Measurements from ENCODE around the gene RTN4IP1. TPM values are rescaled to one million over a fixed set of nuclear protein-coding genes. Genes with fewer than 3 reads are reported as not detected.

RTN4IP1 gene
- 9.4 TPM for polyA plus RNA-seq (2013, experiment 1 of 2)
- 8.7 TPM for polyA plus RNA-seq (2013, experiment 2 of 2)

GRCh38 chr6:106629103-106629858 is at the start of gene RTN4IP1, which contains the start of gene QRSL1:
Gene RTN4IP1, minus strand, starts transcription at chr6:106629498. Its CDS starts 477 bp downstream, at chr6:106629021.
Gene QRSL1, plus strand, starts transcription at chr6:106629578. Its CDS starts 104 bp downstream, at chr6:106629682.
- Histone ChIP-seq H3K9me3 (ENCODE audit: control insufficient read depth, low read length) (no peaks in the 10 kb centered on the region), H3K4me1 (ENCODE audit: control insufficient read depth, insufficient read depth, low read length, poor library complexity, severe bottlenecking) (peaks cover 4% of the 10 kb centered on the region), H3K4me3 (ENCODE audit: extremely low read depth, insufficient read depth, low read length, poor library complexity, severe bottlenecking) (peak within 1 kb of the TSS; percentile 82), H3K27ac (ENCODE audit: low read depth, low read length, severe bottlenecking) (peak within 1 kb of the TSS; percentile 91), H3K36me3 (ENCODE audit: control insufficient read depth, insufficient read depth, low read length) (no peaks in the 10 kb centered on the region)
- 1% methylated on average over 39 to 44 of the region's 46 CpGs for WGBS, 2 experiments (ENCODE audit: insufficient coverage in 2 of 2)

GRCh38 chr6:106677282-106677681 is 48.0 kb upstream of the RTN4IP1 start:
- Histone ChIP-seq H3K4me3 (ENCODE audit: extremely low read depth, insufficient read depth, low read length, poor library complexity, severe bottlenecking) (no peak overlapping the region), H3K36me3 (ENCODE audit: control insufficient read depth, insufficient read depth, low read length) (no peaks in the 10 kb centered on the region), H3K27ac (ENCODE audit: low read depth, low read length, severe bottlenecking) (no peak overlapping the region), H3K4me1 (ENCODE audit: control insufficient read depth, insufficient read depth, low read length, poor library complexity, severe bottlenecking) (no peaks in the 10 kb centered on the region), H3K9me3 (ENCODE audit: control insufficient read depth, low read length) (no peaks in the 10 kb centered on the region)
- 96 to 100% methylated on average over 1 to 2 of the region's 3 CpGs for WGBS, 2 experiments (ENCODE audit: insufficient coverage in 2 of 2)

DNA sequence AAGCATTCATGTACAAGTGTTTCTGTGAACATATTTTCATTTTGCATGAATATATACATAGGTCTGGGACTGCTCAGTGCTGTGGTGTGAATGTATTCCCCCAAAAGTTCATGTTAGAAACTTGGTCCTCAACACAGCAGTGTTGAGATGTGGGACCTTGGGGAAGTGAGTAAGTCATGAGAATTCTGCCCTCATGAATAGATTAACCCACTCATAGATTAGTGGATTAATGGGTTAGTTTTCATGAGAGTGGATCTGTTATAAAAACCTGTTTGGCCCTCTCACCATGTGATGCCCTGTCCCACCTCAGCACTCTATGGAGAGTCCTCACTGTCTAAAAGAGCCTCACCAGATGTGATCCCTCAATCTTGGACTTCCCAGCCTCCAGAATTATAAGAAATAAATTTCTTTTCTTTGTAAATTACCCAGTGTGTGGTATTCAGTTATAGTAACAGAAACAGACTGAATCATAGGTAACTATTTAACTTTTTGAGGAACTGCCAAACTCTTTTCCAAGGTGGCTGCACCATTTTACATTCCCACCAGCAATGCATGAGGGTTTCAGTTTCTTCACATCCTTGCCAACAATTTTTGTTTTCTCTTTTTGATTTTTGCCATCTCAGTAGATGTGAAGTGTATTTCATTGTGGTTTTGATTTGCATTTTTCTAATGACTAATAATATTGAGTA is 45.4 kb upstream of the RTN4IP1 start:
- H3K4me3 ChIP-seq (ENCODE audit: extremely low read depth, insufficient read depth, low read length, poor library complexity, severe bottlenecking), result no peak overlapping the region
- no peaks in the 10 kb centered on the region for H3K4me1 ChIP-seq (ENCODE audit: control insufficient read depth, insufficient read depth, low read length, poor library complexity, severe bottlenecking)
- H3K36me3 ChIP-seq (ENCODE audit: control insufficient read depth, insufficient read depth, low read length), result no peaks in the 10 kb centered on the region
- H3K27ac ChIP-seq (ENCODE audit: low read depth, low read length, severe bottlenecking), result no peak overlapping the region
- H3K9me3 ChIP-seq (ENCODE audit: control insufficient read depth, low read length), result no peaks in the 10 kb centered on the region

DNA sequence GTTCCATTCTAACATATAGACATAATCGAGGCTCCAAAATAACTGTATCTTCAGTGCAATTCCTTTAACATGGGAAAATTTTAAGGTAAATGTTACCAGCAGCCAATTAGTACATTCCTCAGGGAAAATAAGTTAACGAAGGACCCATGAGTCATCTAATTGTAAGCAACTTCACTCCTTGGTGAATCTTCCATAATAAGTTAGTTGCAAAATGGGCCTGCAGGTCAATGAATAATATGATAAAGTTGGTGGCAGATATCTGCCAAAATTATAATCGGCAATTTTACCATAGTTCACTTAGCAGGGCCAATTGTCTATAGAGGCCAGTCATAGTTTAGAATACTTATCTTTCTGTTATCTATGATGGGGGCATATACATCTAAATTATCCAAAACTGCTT is 42.4 kb upstream of the RTN4IP1 start:
- no peak overlapping the region for H3K27ac ChIP-seq (ENCODE audit: low read depth, low read length, severe bottlenecking)
- no peak overlapping the region for H3K4me3 ChIP-seq (ENCODE audit: extremely low read depth, insufficient read depth, low read length, poor library complexity, severe bottlenecking)
- peaks cover 1% of the 10 kb centered on the region for H3K36me3 ChIP-seq (ENCODE audit: control insufficient read depth, insufficient read depth, low read length)
- 100% methylated on average over 1 of the region's 3 CpGs; no CpG with 5 or more reads in 1 of the 2 experiments for WGBS, 2 experiments (ENCODE audit: insufficient coverage in 2 of 2)
- H3K9me3 ChIP-seq (ENCODE audit: control insufficient read depth, low read length), result no peaks in the 10 kb centered on the region
- H3K4me1 ChIP-seq (ENCODE audit: control insufficient read depth, insufficient read depth, low read length, poor library complexity, severe bottlenecking), result no peaks in the 10 kb centered on the region

DNA sequence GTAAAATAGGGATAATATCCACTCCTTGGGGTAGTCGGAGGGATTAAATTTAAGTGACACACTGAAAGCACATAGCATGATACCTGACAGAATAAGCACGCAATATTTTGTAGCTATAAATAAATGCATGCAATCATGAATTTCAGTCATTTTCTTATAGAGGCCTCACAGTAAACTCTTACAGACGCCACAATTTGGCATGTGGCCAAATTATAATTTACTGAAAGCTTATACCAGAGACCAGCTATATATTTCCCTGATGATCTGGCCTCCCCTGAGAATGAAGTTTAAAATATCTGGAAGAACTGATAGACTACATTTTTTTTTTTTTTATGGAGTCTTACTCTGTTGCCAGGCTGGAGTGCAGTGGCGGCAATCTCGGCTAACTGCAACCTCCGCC is 40.9 kb upstream of the RTN4IP1 start:
- Histone ChIP-seq H3K4me3 (ENCODE audit: extremely low read depth, insufficient read depth, low read length, poor library complexity, severe bottlenecking) (no peak overlapping the region), H3K9me3 (ENCODE audit: control insufficient read depth, low read length) (no peaks in the 10 kb centered on the region), H3K4me1 (ENCODE audit: control insufficient read depth, insufficient read depth, low read length, poor library complexity, severe bottlenecking) (no peaks in the 10 kb centered on the region), H3K27ac (ENCODE audit: low read depth, low read length, severe bottlenecking) (no peak overlapping the region), H3K36me3 (ENCODE audit: control insufficient read depth, insufficient read depth, low read length) (peaks cover 9% of the 10 kb centered on the region)
- WGBS, 2 experiments (ENCODE audit: insufficient coverage in 2 of 2), result 100% methylated on average over 3 of the region's 6 CpGs

DNA sequence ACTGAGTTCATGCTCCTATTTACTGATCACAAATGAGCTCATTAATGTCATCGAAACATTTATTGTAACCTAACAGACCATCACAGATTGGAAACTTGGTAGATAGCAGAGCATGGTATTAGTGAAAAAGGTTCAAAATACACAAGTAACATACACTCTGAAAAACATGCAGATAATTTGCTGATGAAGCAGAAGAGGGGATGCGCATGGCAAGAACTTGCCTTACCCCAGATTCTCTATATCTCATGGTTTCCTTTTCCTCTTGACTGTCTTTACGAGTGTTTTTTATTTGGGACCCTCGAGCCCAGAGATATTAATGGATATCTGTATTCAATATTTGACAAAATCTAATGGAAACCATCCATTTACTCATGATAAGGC is 37.7 kb upstream of the RTN4IP1 start:
- H3K4me1 ChIP-seq (ENCODE audit: control insufficient read depth, insufficient read depth, low read length, poor library complexity, severe bottlenecking), result no peaks in the 10 kb centered on the region
- H3K4me3 ChIP-seq (ENCODE audit: extremely low read depth, insufficient read depth, low read length, poor library complexity, severe bottlenecking), result no peak overlapping the region
- H3K9me3 ChIP-seq (ENCODE audit: control insufficient read depth, low read length), result no peaks in the 10 kb centered on the region
- H3K36me3 ChIP-seq (ENCODE audit: control insufficient read depth, insufficient read depth, low read length), result peaks cover 29% of the 10 kb centered on the region
- no peak overlapping the region for H3K27ac ChIP-seq (ENCODE audit: low read depth, low read length, severe bottlenecking)
- 83% methylated on average over 1 of the region's 4 CpGs; no CpG with 5 or more reads in 1 of the 2 experiments for WGBS, 2 experiments (ENCODE audit: insufficient coverage in 2 of 2)

GRCh38 chr6:106666282-106667021 is 37.2 kb upstream of the RTN4IP1 start:
- no peaks in the 10 kb centered on the region for H3K4me1 ChIP-seq (ENCODE audit: control insufficient read depth, insufficient read depth, low read length, poor library complexity, severe bottlenecking)
- H3K36me3 ChIP-seq (ENCODE audit: control insufficient read depth, insufficient read depth, low read length), result peaks cover 29% of the 10 kb centered on the region
- no peak overlapping the region for H3K27ac ChIP-seq (ENCODE audit: low read depth, low read length, severe bottlenecking)
- no peaks in the 10 kb centered on the region for H3K9me3 ChIP-seq (ENCODE audit: control insufficient read depth, low read length)
- no peak overlapping the region for H3K4me3 ChIP-seq (ENCODE audit: extremely low read depth, insufficient read depth, low read length, poor library complexity, severe bottlenecking)
- WGBS, 2 experiments (ENCODE audit: insufficient coverage in 2 of 2), result 61 to 84% methylated on average over 4 of the region's 6 CpGs

GRCh38 chr6:106662458-106662857 is 33.2 kb upstream of the RTN4IP1 start:
- Histone ChIP-seq H3K9me3 (ENCODE audit: control insufficient read depth, low read length) (peaks cover 11% of the 10 kb centered on the region), H3K27ac (ENCODE audit: low read depth, low read length, severe bottlenecking) (no peak overlapping the region), H3K36me3 (ENCODE audit: control insufficient read depth, insufficient read depth, low read length) (peaks cover 59% of the 10 kb centered on the region), H3K4me3 (ENCODE audit: extremely low read depth, insufficient read depth, low read length, poor library complexity, severe bottlenecking) (no peak overlapping the region), H3K4me1 (ENCODE audit: control insufficient read depth, insufficient read depth, low read length, poor library complexity, severe bottlenecking) (no peaks in the 10 kb centered on the region)
- no CpG with 5 or more reads among the region's 2 CpGs for WGBS, 2 experiments (ENCODE audit: insufficient coverage in 2 of 2)

DNA sequence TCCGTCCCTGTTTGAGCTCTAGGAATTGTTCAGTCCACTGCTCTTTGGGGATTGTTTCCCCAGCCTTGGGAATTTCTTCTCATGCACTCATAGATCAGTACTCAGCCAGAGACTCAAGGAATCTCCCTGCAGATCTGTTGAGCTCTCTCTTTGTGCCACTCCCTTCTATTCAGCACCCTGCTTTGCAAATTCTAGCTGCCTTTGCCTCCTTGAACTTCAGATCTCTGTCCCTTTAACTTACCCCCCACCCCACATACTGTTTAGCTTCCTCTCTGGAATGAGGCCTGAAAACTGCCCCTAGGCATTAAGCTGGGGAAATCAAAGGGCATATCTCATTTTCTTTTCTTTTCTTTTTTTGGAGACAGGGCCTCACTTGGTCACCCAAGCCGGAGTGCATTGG is 30.6 kb upstream of the RTN4IP1 start:
- Histone ChIP-seq H3K4me3 (ENCODE audit: extremely low read depth, insufficient read depth, low read length, poor library complexity, severe bottlenecking) (no peak overlapping the region), H3K9me3 (ENCODE audit: control insufficient read depth, low read length) (peaks cover 15% of the 10 kb centered on the region), H3K27ac (ENCODE audit: low read depth, low read length, severe bottlenecking) (no peak overlapping the region), H3K4me1 (ENCODE audit: control insufficient read depth, insufficient read depth, low read length, poor library complexity, severe bottlenecking) (no peaks in the 10 kb centered on the region), H3K36me3 (ENCODE audit: control insufficient read depth, insufficient read depth, low read length) (peaks cover 72% of the 10 kb centered on the region)
- 90% methylated on average over 2 of the region's 2 CpGs for WGBS, 2 experiments (ENCODE audit: insufficient coverage in 2 of 2)

GRCh38 chr6:106658469-106658868 is 29.2 kb upstream of the RTN4IP1 start:
- WGBS, 2 experiments (ENCODE audit: insufficient coverage in 2 of 2), result 96 to 100% methylated on average over 2 to 4 of the region's 4 CpGs
- Histone ChIP-seq H3K4me3 (ENCODE audit: extremely low read depth, insufficient read depth, low read length, poor library complexity, severe bottlenecking) (no peak overlapping the region), H3K4me1 (ENCODE audit: control insufficient read depth, insufficient read depth, low read length, poor library complexity, severe bottlenecking) (no peaks in the 10 kb centered on the region), H3K36me3 (ENCODE audit: control insufficient read depth, insufficient read depth, low read length) (peaks cover 74% of the 10 kb centered on the region), H3K27ac (ENCODE audit: low read depth, low read length, severe bottlenecking) (no peak overlapping the region), H3K9me3 (ENCODE audit: control insufficient read depth, low read length) (peaks cover 15% of the 10 kb centered on the region)

Data from mesodermal cell (in vitro differentiated cells).